HEK293T (cell line): ENCODE measurements around the gene ZDHHC19.

Experiments
- ARNT ChIP-seq: fragments of 450-650 bp; IDR thresholded peaks from 2 replicates; pipeline ENCODE4 v1.6.1; 2017; ENCODE audit warnings: mild to moderate bottlenecking
- BHLHE40 ChIP-seq: fragments of 450-650 bp; IDR thresholded peaks from 2 replicates; pipeline ENCODE4 v1.6.1; 2016; ENCODE audit warnings: mild to moderate bottlenecking, moderate library complexity, borderline replicate concordance
- FOXA1 ChIP-seq: fragments of 450-650 bp; IDR thresholded peaks from 2 replicates; pipeline ENCODE4 v1.6.1; 2016; ENCODE audit warnings: mild to moderate bottlenecking
- FOXM1 ChIP-seq: fragments of 450-650 bp; IDR thresholded peaks from 2 replicates; pipeline ENCODE4 v1.6.1; 2017; ENCODE audit warnings: mild to moderate bottlenecking, borderline replicate concordance
- HDGF ChIP-seq: fragments of 450-650 bp; IDR thresholded peaks from 2 replicates; pipeline ENCODE4 v1.6.1; 2017; ENCODE audit warnings: antibody characterized with exemption, borderline replicate concordance
- L3MBTL2 ChIP-seq: fragments of 450-650 bp; conservative IDR thresholded peaks from 2 replicates; pipeline ENCODE4 v1.6.1; 2016; ENCODE audit warnings: mild to moderate bottlenecking
- LEF1 ChIP-seq: fragments of 450-650 bp; IDR thresholded peaks from 2 replicates; pipeline ENCODE4 v1.6.1; 2017; ENCODE audit warnings: mild to moderate bottlenecking, borderline replicate concordance
- NFRKB ChIP-seq: fragments of 450-650 bp; IDR thresholded peaks from 2 replicates; pipeline ENCODE4 v1.6.1; 2016; ENCODE audit warnings: mild to moderate bottlenecking, moderate library complexity
- SP1 ChIP-seq: fragments of 450-650 bp; IDR thresholded peaks from 2 replicates; pipeline ENCODE4 v1.6.1; 2017
- TARDBP ChIP-seq: fragments of 450-650 bp; IDR thresholded peaks from 2 replicates; pipeline ENCODE4 v1.6.1; 2016
- ZNF384 ChIP-seq: fragments of 450-650 bp; IDR thresholded peaks from 2 replicates; pipeline ENCODE4 v1.6.1; 2016
- TF ChIP-seq, protein P1 (sequence below): fragments of 450-650 bp; IDR thresholded peaks from 2 replicates; pipeline ENCODE4 v1.6.1; 2016

DNA sequence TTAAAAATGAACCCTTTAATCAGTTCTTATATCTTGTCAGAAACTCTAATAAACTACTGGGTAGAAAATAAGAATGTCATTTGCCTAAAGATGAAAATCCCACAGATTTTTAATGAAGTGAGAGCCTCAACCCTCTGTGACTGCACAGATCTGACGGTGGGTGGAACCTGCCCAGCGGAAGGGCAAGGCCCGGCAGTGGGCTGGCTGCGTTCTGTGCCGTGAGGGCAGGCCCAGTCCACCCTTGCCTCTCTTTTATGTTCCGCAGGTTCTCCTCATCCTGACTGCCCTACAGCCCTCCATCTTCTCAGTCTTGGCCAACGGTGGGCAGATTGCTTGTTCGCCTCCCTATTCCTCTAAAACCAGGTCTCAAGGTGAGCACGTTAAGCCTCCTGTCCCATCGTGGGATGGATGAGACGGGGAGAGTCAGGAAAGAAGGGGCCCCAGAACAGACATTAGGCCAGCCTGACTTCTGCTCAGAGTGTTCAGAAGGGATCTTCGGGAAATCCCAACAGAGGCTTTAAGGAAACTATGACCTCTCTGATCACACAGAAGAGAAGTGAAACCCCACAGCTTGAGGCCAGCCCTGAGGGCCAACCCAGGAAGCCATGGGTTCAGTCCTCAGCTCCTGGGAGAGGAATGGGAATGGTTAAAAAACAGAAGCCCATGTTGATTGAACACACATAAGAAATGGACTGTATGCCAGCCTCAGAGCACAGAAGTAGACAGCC lies 21.1 kb upstream of the ZDHHC19 start:
- TF ChIP-seq, protein P1, sequence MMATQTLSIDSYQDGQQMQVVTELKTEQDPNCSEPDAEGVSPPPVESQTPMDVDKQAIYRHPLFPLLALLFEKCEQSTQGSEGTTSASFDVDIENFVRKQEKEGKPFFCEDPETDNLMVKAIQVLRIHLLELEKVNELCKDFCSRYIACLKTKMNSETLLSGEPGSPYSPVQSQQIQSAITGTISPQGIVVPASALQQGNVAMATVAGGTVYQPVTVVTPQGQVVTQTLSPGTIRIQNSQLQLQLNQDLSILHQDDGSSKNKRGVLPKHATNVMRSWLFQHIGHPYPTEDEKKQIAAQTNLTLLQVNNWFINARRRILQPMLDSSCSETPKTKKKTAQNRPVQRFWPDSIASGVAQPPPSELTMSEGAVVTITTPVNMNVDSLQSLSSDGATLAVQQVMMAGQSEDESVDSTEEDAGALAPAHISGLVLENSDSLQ = no peak
- TF ChIP-seq BHLHE40 = no peak
- TF ChIP-seq NFRKB = no peak
- TF ChIP-seq TARDBP = no peak
- no peak for TF ChIP-seq ZNF384
- no peak for TF ChIP-seq LEF1
- no peak for TF ChIP-seq HDGF
- TF ChIP-seq SP1 = no peak
- no peak for TF ChIP-seq ARNT
- no peak for TF ChIP-seq FOXA1
- TF ChIP-seq L3MBTL2 = no peak
- no peak for TF ChIP-seq FOXM1
